OCI-LY7 (cell line): ENCODE measurements around the gene POLA2. TPM values are rescaled to one million over a fixed set of nuclear protein-coding genes. Genes with fewer than 3 reads are reported as not detected.
"Not testable (repeated sequence)": the region's sequence is repeated elsewhere in the genome, so short reads cannot be mapped to it uniquely, and the experiment has no call there.

Source experiments
- BruUV-seq: library from RNA; stranded (reverse); fragments of 400-500 nt; replicated peaks from 2 replicates; lab custom pipeline; 2021; lab: Mats Ljungman, UMichigan
- CTCF ChIA-PET: fragments of 300-600 bp; sonication (Branson Sonifier 250); formaldehyde crosslinking; loops from one replicate; lab custom pipeline; 2022; ENCODE audit warnings: antibody characterized with exemption; ENCODE audit not compliant: unreplicated experiment; lab: Charles Lee
- POLR2A ChIA-PET: fragments of 300-600 bp; sonication (Branson Sonifier 250); formaldehyde crosslinking; loops from one replicate; lab custom pipeline; 2022; ENCODE audit warnings: antibody characterized with exemption; lab: Charles Lee
- DNase-seq: peaks from one replicate; pipeline ENCODE4 v3.0.0-alpha.2; 2015; ENCODE audit warnings: low spot score
- H2AFZ ChIP-seq: fragments of 200-600 bp; sonication (generic), shearing (Covaris generic); 2 replicates; pipeline ENCODE4 v1.6.1; 2014; ENCODE audit warnings: mild to moderate bottlenecking, antibody characterized with exemption, low read length, moderate library complexity
- H3K27ac ChIP-seq: fragments of 200-600 bp; sonication (generic); 2 replicates; pipeline ENCODE4 v1.5.1; 2014; ENCODE audit warnings: mixed run types, low read depth, mild to moderate bottlenecking, moderate library complexity, low read length, inconsistent platforms; ENCODE audit not compliant: poor library complexity, severe bottlenecking
- H3K36me3 ChIP-seq: fragments of 200-600 bp; sonication (generic); 2 replicates; pipeline ENCODE4 v1.6.1; 2014; ENCODE audit warnings: mild to moderate bottlenecking, antibody characterized with exemption, low read length, moderate library complexity, mixed read lengths; ENCODE audit not compliant: insufficient read depth
- H3K4me1 ChIP-seq: fragments of 200-600 bp; sonication (generic); 2 replicates; pipeline ENCODE4 v1.5.1; 2014; ENCODE audit warnings: mild to moderate bottlenecking, low read length; ENCODE audit not compliant: insufficient read depth, poor library complexity, severe bottlenecking
- H3K4me2 ChIP-seq: fragments of 200-600 bp; sonication (generic); 2 replicates; pipeline ENCODE4 v1.6.1; 2014; ENCODE audit warnings: mild to moderate bottlenecking, low read length
- H3K4me3 ChIP-seq: fragments of 200-600 bp; sonication (generic); 2 replicates; pipeline ENCODE4 v1.5.1; 2014; ENCODE audit warnings: mild to moderate bottlenecking, low read depth, low read length; ENCODE audit not compliant: poor library complexity, severe bottlenecking
- H3K79me2 ChIP-seq: fragments of 200-600 bp; sonication (generic); 2 replicates; pipeline ENCODE4 v1.6.1; 2016; ENCODE audit warnings: low read depth, mild to moderate bottlenecking, low read length, moderate library complexity, mixed read lengths; ENCODE audit not compliant: insufficient read depth
- H3K9me2 ChIP-seq: fragments of 200-600 bp; sonication (generic); 2 replicates; pipeline ENCODE4 v1.6.1; 2016; ENCODE audit warnings: mild to moderate bottlenecking, low read length, mixed read lengths; ENCODE audit not compliant: insufficient read depth
- H3K9me3 ChIP-seq: fragments of 200-600 bp; sonication (generic); 2 replicates; pipeline ENCODE4 v1.6.1; 2014; ENCODE audit warnings: mild to moderate bottlenecking, mixed run types, low read length, mixed read lengths
- H4K20me1 ChIP-seq: fragments of 200-600 bp; sonication (generic); 2 replicates; pipeline ENCODE4 v1.6.1; 2014; ENCODE audit warnings: mild to moderate bottlenecking, antibody characterized with exemption, low read length, moderate library complexity, mixed read lengths; ENCODE audit not compliant: insufficient read depth
- CTCF ChIP-seq: fragments of 200-600 bp; sonication (generic); conservative IDR thresholded peaks from 2 replicates; pipeline ENCODE4 v1.5.1; 2014; ENCODE audit warnings: mild to moderate bottlenecking, antibody characterized with exemption, low read length, moderate library complexity, mixed read lengths
- EZH2phosphoT487 ChIP-seq: fragments of 200-600 bp; sonication (generic); IDR thresholded peaks from 2 replicates; pipeline ENCODE4 v1.6.1; 2018; ENCODE audit warnings: low read depth, borderline replicate concordance, mild to moderate bottlenecking, mixed run types, antibody characterized with exemption, low read length, moderate library complexity, mixed read lengths
- intact Hi-C: fragments of 100-400 bp; cut with micrococcal nuclease; formaldehyde crosslinking; loops from one replicate; pipeline ENCODE4 v1.10.0; 2022; ENCODE audit not compliant: unreplicated experiment
- total RNA-seq, 2 experiments: library from RNA; depleted of rRNA in 1 of 2; stranded (reverse); fragments of >200 nt in 1 of 2; shearing (Covaris generic) in 1 of 2; gene quantifications; 2 replicates each; pipeline ENCODE4 v1.2.3, GENCODE V29; 2014 to 2022

POLA2 gene
- total RNA-seq, 2 experiments from 2014 or later, result 47.5 to 89.1 TPM

DNA sequence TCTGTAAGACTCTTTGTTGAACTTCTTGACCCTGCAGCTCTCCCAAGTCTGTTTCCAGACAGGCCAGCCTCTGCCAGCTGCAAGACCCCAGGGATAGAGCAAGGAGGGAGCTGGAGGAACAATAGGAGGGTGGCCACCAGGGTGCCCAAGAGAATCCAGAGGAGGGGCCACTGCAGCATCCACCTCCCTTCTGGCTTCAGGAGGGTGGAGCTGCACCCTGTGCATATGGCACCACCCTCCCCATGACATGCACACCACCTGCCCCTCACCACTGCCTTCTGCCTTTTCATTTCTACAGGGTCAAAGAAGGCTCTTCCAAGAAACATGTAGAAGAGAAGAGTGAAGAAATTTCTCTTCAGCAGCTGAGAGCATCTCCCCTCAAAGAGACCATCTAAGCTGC, 20.1 kb upstream of the POLA2 start:
- Histone ChIP-seq H2AFZ (no peak overlapping the region), H3K9me2 (no peaks in the 10 kb centered on the region), H3K4me1 (no peaks in the 10 kb centered on the region), H3K4me2 (no peak overlapping the region), H3K36me3 (no peaks in the 10 kb centered on the region), H3K9me3 (peaks cover 19% of the 10 kb centered on the region; the same call in 1 of the 2 replicates), H3K79me2 (no peaks in the 10 kb centered on the region), H4K20me1 (no peaks in the 10 kb centered on the region), H3K27ac (no peak overlapping the region), H3K4me3 (no peak overlapping the region)
- intact Hi-C loops, result no loop called here
- no peak for TF ChIP-seq CTCF
- TF ChIP-seq EZH2phosphoT487, result no peak
- ChIA-PET CTCF (no interaction called here), POLR2A (no interaction called here)
- DNase-seq, result no peak
- BruUV-seq, result no TSS peak

DNA sequence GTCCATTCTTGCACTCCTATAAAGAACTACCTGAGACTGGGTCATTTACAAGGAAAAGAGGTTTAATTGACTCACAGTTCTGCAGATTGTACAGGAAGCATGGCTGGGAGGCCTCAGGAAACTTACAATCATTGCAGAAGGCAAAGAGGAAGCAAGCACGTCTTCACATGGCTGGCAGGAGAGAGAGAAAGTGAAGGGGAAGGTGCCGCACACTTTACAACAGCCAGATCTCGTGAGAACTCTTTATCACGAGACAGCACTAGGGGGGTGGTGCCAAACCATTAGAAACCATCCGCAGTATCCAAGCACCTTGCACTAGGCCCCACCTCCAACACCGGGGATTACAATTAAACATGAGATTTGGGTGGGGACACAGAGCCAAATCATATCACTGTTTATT, 19.4 kb upstream of the POLA2 start:
- H3K4me2 ChIP-seq, result no peak overlapping the region
- no peak overlapping the region for H2AFZ ChIP-seq
- BruUV-seq, result no TSS peak
- no peaks in the 10 kb centered on the region for H3K36me3 ChIP-seq
- H4K20me1 ChIP-seq, result no peaks in the 10 kb centered on the region
- POLR2A ChIA-PET, result no interaction called here
- DNase-seq, result no peak
- H3K27ac ChIP-seq, result no peak overlapping the region
- H3K79me2 ChIP-seq, result no peaks in the 10 kb centered on the region
- intact Hi-C loops, result no loop called here
- no peak overlapping the region for H3K4me3 ChIP-seq
- H3K9me2 ChIP-seq, result no peaks in the 10 kb centered on the region
- CTCF ChIA-PET, result no interaction called here
- H3K9me3 ChIP-seq, result peaks cover 19% of the 10 kb centered on the region; the same call in 1 of the 2 replicates
- no peak for TF ChIP-seq CTCF
- no peaks in the 10 kb centered on the region for H3K4me1 ChIP-seq

DNA sequence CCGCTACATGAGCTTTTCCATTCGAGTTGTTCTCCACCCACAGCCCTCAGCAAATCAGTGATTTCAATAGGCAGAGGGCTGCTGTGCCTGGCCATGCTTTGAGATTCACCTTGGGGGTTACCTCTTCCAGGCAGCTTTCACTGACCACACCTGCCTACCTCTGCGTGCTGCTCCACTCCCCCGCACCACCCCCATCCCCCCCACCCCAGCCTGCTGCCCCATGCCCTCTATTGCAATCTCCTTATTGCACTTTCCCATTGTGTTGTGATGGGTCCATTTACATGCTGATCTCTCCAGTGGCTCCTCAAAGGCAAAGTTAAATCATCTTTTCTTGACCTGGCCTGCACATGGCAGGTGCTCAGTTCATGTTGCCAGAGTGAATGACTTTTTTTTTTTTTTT, 18.0 kb upstream of the POLA2 start:
- Histone ChIP-seq H3K79me2 (no peaks in the 10 kb centered on the region), H3K4me3 (no peak overlapping the region), H3K4me1 (no peaks in the 10 kb centered on the region), H4K20me1 (no peaks in the 10 kb centered on the region), H3K27ac (no peak overlapping the region), H3K9me2 (no peaks in the 10 kb centered on the region), H3K36me3 (no peaks in the 10 kb centered on the region), H2AFZ (no peak overlapping the region), H3K9me3 (peaks cover 19% of the 10 kb centered on the region; the same call in 1 of the 2 replicates), H3K4me2 (no peak overlapping the region)
- CTCF ChIA-PET, result no interaction called here
- intact Hi-C loops, result no loop called here
- POLR2A ChIA-PET, result interaction anchor here (0.6 kb wide), 1 partner anchor 9 kb away, joined by 3 read pairs; no protein-coding TSS in a partner anchor
- no TSS peak for BruUV-seq
- no peak for DNase-seq
- TF ChIP-seq EZH2phosphoT487 (no peak), CTCF (no peak)

- POLR2A ChIA-PET, CTCF ChIA-PET: not testable (repeated sequence)
- peaks cover 19% of the 10 kb centered on the region; the same call in 1 of the 2 replicates for H3K9me3 ChIP-seq
Measured at GRCh38 chr11:65245046-65245445, 16.7 kb upstream of the POLA2 start.

More at GRCh38 chr11:65245046-65245445, 16.7 kb upstream of the POLA2 start:
- H3K4me3 ChIP-seq, H3K4me2 ChIP-seq, H3K9me2 ChIP-seq, DNase-seq, H2AFZ ChIP-seq, H3K27ac ChIP-seq, intact Hi-C loops, H3K36me3 ChIP-seq, H3K4me1 ChIP-seq, H4K20me1 ChIP-seq, H3K79me2 ChIP-seq, BruUV-seq: not testable (repeated sequence)
